Measurements from ENCODE around the gene SLC25A26. TPM values are rescaled to one million over a fixed set of nuclear protein-coding genes. Genes with fewer than 3 reads are reported as not detected.

Gene SLC25A26
- total and polyA plus RNA-seq, 2 of the 13 experiments (the other 11 are each of a cell fraction or from before 2014, with no cell fraction given), result 23.1 to 32.7 TPM

GRCh38 chr3:66200147-66200546, 20.7 kb upstream of the SLC25A26 start:
- no peak overlapping the region for H3K27ac ChIP-seq (ENCODE audit: extremely low read length, insufficient read depth, low read length)
- DNase-seq (ENCODE audit: low spot score), result no peak
- POLR2A ChIA-PET, result no interaction called here

More at GRCh38 chr3:66200147-66200546, 20.7 kb upstream of the SLC25A26 start:
- H3K4me3 ChIP-seq (replicated peaks in 1 of 3; ENCODE audit: insufficient read depth in 1 of 3, low read depth in 2 of 3, low read length in 3 of 3), result no peak overlapping the region
- intact Hi-C loops (cut with micrococcal nuclease; ENCODE audit: unreplicated experiment), result no loop called here
- in situ Hi-C loops (cut with HindIII; ENCODE audit: extremely low pct_ligation_motif_present, low pct_unique_long_range_greater_than_20kb), result no loop called here
- 0% methylated on average over 3 of the region's 3 CpGs for WGBS (ENCODE audit: low lambda C conversion rate)
- FAIRE-seq (no peak), ATAC-seq (no peak)
- H3K27me3 ChIP-seq (ENCODE audit: control insufficient read depth in 1 of 2, insufficient read depth in 2 of 2, low read length in 2 of 2), result 0 out of 5 replicates have a peak, but pooled peaks cover 0 to 3% of the 10 kb centered on the region in 2 experiments
- TF ChIP-seq ZNF598 (CRISPR knock-in tag; IDR thresholded peaks at IDR 0.05; ENCODE audit: borderline replicate concordance), result no peak
- TF ChIP-seq HCFC1 (IDR thresholded peaks at IDR 0.05; ENCODE audit: low read depth, low read length), result no peak
- no peak for TF ChIP-seq ZNF574 (CRISPR knock-in tag; IDR thresholded peaks at IDR 0.05)
- TF ChIP-seq MXD1 (CRISPR knock-in tag; IDR thresholded peaks at IDR 0.05), result no peak
- no peak for TF ChIP-seq SIN3A (IDR thresholded peaks at IDR 0.05; ENCODE audit: borderline replicate concordance, low read depth, low read length)
- no TSS peak for BruUV-seq (replicated peaks)
- no peaks in the 10 kb centered on the region for H3K9me3 ChIP-seq (ENCODE audit: low read length)
- H3K4me1 ChIP-seq (ENCODE audit: insufficient read depth, low read length), result no peaks in the 10 kb centered on the region
- H2AFZ ChIP-seq (ENCODE audit: low read length), result no peak overlapping the region
- no peaks in the 10 kb centered on the region for H3K36me3 ChIP-seq (replicated peaks in 1 of 2; ENCODE audit: control insufficient read depth in 1 of 2, insufficient read depth in 2 of 2, low read length in 2 of 2)
- H4K20me1 ChIP-seq (ENCODE audit: insufficient read depth, low read length), result no peaks in the 10 kb centered on the region
- CTCF ChIA-PET (ENCODE audit: low intra/inter-chr PET ratio, low total read pairs), result no interaction called here
- no peak overlapping the region for H3K9ac ChIP-seq (ENCODE audit: insufficient read depth, low read depth, low read length)
- no peaks in the 10 kb centered on the region for H3K79me2 ChIP-seq (ENCODE audit: insufficient read depth, low read length)
- no peak overlapping the region for H3K4me2 ChIP-seq (ENCODE audit: low read depth, low read length)
